GM19372 (cell line): ENCODE measurements around the gene DPYD.

Experiments used
- ATAC-seq: cut with Tn5 transposase; IDR thresholded peaks from one replicate; pipeline ENCODE4 v1.9.1; 2021; ENCODE audit warnings: mild to moderate bottlenecking, low read depth, moderate library complexity; ENCODE audit not compliant: unreplicated experiment

DPYD gene

GRCh38 chr1:97082160-97082848, 838.5 kb downstream of the DPYD start:
- ATAC-seq, result no peak

GRCh38 chr1:97078872-97079271, 842.0 kb downstream of the DPYD start:
- ATAC-seq, result no peak

GRCh38 chr1:97077221-97077620, 843.6 kb downstream of the DPYD start:
- no peak for ATAC-seq

GRCh38 chr1:97074771-97075170, 846.1 kb downstream of the DPYD start:
- ATAC-seq, result no peak

DNA sequence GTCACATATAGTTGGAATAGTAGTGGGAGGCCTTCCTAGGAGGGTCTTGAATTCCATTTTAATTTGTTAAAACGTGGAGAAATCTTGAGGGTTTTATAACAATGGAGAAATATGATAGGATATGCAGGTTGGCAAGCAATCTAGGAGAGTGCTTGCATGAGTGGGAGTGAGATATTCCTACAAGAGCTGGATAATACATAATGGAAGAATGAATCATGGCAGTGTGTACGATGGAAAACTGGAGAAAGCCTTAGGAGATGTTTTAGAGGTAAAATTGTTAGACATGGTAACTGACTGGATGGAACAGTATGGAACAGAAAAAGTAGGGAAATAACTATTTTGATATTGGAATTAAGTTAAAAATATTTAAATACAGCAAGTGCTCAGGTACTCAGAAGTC, 846.9 kb downstream of the DPYD start:
- ATAC-seq, result no peak

DNA sequence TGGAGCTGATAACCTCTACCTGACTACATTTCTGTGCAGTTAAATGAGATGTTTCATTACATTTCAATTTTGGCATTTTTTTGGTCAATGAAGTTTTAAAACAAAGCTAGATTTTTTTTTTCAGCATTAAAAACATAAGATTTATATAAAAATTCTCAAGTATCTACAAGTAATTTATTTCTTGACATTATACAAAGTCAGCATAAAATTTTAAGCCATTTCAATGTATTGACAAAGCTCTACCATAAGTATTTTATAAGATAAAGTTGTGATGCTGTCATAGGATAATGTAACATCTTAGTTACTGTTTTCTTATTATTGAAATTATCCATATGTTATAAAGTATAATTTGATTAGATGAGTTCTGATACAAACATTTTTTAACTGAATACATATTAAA, 847.7 kb downstream of the DPYD start:
- ATAC-seq, result no peak

DNA sequence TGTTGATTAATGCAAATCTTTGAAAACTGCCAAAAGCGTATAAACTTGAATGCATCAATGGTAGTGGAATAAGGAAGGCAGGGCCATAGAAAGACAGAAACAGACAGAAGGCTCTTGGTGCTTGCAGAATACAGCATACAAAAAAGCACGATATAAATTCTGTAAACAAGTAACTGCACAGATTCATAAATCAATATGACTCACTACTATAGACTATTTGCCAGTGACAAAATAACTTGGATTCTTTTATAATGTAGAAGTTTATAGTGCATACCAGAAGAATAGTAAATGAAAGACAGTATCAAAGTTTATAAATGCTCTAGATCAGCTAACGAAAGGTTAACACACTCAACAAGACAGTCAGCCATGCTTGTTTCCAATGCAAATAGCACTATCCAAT, 849.7 kb downstream of the DPYD start:
- ATAC-seq, result no peak

DNA sequence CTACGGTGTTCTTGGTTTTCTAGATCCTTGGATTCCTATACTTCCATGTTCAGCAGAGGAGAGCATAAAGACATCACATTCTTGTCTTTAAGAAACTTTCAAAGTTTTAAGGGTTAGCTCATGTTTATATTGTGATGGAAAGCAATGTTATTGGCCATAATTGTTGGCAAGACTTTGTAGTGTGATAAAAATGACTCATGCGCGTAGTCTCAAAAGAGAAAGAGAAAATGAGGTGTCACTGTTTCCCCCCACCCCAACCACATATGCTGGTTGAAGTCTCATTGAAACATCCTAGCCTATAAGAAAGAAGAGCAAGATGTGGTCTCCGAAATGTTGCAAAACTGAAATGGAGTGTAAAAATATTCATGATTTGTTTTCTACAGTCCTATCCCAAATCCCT, 850.5 kb downstream of the DPYD start:
- no peak for ATAC-seq

DNA sequence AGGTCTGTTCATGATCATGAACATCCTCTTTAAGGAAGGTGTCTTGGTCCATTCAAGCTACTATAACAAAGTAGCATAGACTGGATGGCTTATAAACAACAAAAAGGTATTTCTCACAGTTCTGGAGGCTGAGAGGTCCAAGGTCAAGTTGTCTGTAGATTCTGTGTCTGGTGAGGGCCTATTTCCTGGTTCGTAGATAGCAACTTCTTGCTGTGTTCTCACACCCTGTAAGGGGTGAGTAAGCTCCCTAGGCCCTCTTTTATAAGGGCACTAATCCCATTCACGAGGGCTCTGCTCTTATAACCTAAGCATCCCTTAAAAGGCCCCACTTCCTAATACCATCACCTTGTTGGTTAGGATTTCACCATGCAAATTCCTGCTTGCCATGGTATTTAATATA, 851.5 kb downstream of the DPYD start:
- ATAC-seq, result no peak

DNA sequence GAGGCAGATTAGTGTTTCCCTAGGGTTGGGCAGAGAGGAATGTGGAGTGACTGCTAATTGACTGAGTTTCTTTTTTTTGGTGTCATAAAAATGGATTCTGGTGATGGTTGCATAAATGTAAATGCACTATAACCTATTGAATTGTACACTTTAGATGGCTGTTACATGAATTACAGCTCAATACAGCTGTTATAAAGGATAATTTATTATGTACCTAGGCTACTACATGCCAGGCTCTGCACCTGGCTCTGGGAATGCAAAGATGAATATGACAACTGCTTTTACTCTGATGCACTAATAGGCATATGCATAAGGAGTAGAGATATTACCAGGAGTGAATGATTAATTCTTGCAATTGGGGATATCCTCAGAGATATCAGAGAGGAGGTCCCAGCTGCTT, 854.0 kb downstream of the DPYD start:
- ATAC-seq, result no peak

- ATAC-seq, result no peak
Observed at GRCh38 chr1:97063532-97063931, 857.3 kb downstream of the DPYD start.

DNA sequence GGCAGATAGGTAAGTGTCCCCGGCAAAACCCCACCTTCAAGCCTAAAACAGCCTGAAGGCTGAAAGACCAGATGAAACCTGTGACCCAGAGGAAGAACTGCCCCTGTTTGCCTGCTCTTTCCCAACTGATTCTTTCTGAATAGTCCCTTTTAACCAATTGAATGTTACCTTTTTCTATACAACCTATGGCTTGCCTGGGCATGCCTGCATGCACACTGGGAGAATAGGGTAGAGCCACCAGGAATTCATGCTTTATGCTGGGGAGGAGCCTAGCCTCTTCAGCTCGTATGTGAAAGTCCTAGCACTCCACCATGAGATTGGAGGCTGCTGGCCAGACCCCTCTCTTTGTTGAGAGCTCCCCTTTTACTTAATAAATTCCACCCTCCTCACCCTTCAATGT, 859.2 kb downstream of the DPYD start:
- ATAC-seq, result no peak

DNA sequence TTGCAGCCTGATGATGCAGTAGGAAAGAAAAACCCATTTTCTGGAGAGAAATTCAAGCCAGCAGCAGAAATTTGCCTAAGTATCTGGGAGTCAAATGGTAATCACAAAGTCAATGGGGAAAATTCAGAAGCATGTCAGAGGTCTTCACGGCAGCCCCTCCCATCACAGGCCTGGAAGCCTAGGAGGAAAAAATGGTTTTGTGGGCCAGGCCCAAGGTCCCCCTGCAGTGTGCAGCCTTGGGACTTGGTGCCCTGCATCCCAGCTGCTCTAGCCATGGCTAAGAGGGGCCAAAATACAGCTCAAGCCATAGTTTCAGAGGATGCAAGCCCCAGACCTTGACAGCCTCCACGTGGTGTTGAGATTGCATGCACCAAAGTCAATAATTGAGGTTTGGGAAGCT, 864.4 kb downstream of the DPYD start:
- ATAC-seq, result no peak

DNA sequence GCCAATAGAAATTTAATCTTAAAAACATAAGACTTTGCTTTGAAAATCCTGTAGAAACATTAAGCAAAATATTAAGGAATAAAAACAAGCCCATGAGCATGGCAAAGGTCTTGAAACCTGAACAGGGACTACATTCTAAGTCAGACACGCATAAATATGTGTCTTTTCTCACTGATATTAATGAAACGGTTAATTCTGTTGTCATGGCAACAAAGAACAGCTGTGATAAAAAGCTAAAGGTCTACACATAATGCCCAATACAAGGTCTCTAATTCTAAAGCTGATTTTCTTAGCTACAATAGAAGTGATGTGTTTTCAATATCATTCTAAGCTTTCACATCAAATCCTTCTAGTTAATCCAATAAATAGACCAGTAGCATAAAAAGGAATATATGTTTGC, 867.6 kb downstream of the DPYD start:
- ATAC-seq, result no peak

DNA sequence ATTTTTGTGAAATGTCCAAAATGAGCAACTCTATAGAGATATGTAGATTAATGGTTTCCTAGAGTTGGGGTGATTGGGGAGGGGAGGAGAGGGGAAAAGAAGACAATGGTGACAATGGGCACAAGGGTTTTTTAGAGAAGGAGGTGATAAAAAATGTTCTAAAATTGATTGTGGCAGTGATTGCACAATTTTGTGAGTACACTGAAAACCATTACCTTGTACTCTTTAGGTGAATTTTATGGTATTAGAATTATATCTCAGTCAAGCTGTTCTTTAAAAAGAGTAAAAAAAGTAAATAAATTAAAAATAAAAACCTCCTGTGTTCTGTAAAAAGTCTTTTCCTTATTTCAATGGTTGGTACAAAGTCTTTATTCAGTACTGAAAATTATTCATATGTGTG, 869.0 kb downstream of the DPYD start:
- no peak for ATAC-seq

- no peak for ATAC-seq
Observed at GRCh38 chr1:97050506-97050905, 870.3 kb downstream of the DPYD start.

DNA sequence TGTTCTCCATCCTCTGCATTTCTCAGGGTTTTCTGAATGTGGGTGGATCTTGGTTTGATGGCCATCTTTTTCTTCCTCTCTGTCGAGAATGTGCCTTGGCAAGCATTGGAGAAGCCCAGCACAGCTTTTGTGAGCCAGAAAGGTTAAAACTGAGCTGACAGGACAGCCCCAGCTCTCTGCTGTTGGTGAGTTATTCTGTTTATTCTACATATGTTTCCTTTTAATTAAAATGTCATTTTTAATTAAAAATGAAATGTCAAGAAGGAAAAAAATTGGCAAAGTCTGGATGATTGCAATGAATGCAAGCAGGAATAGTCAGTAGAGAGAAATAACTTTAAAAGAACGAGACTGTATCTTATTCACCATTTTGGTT, 873.4 kb downstream of the DPYD start:
- no peak for ATAC-seq

DNA sequence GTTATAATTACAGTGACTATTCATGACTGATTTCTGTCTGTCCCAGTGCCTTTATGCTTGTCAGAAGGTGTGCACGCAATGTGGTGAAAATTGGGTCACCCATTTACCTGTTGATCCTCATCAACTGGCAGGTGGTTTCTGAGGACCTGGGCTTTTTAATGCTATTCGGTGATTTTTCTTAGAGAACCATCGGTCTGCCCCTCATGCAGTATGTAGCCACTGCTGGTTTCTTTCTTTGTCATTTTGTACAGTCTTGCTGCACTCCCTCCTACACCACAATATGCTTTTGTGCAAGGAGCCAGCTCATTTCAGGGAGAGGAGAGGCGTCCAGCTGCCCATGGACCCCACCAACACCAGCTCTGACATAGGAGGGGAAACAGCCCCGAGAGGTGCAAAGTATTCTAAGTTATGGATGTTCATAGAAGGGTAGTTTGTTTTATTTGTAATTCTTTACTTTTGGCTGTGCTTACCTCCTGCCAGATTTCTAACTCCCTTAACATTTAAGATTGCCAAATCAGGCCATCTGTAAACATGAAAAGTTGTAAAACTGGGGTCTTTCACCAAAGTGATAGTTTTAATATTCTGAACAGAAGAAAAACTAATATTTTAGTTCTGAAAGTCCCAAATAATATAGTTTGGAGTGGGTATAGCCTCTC, 873.9 kb downstream of the DPYD start:
- no peak for ATAC-seq

- ATAC-seq, result no peak
Observed at GRCh38 chr1:97044159-97044760, 876.6 kb downstream of the DPYD start.

GRCh38 chr1:97042551-97042950, 878.3 kb downstream of the DPYD start:
- ATAC-seq, result no peak

DNA sequence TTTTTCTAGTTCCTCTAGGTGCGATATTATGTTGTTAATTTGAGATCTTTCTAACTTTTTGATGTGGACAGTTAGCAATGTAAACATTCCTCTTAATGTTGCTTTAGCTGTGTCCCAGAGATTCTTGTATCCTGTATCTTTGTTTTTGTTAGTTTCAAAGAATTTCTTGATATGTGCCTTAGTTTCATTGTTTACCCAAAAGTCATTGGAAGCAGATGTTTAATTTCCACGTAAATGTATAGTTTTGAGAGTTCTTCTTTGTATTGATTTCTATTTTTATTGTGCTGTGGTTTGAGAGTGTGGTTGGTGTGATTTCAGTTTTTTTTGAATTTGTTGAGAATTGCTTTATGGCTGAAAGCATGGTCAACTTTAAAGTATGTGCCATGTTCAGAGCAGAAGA, 879.8 kb downstream of the DPYD start:
- no peak for ATAC-seq

DNA sequence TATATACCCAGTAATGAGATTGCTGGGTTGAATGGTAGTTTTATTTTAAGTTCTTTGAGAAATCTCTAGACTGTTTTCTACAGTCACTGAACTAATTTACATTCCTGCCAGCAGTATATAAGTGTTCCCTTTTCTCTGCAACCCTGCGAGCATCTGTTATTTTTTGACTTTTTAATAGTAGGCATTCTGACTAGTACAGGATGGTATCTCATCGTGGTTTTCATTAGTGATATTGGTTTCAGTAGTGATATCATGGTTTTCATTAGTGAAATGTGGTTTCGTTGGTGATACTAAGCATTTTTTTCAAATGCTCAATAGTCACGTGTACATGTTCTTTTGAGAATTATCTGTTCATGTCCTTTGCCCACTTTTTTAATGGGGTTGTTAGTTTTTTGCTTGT, 882.4 kb downstream of the DPYD start:
- ATAC-seq, result no peak
